Cortex of kidney (tissue), 1 donor: ENCODE data around the gene PCTP.

Experiments used
- DNase-seq: peaks from one replicate; lab custom pipeline; 2025; lab: John Stamatoyannopoulos, UW

Gene PCTP

DNA sequence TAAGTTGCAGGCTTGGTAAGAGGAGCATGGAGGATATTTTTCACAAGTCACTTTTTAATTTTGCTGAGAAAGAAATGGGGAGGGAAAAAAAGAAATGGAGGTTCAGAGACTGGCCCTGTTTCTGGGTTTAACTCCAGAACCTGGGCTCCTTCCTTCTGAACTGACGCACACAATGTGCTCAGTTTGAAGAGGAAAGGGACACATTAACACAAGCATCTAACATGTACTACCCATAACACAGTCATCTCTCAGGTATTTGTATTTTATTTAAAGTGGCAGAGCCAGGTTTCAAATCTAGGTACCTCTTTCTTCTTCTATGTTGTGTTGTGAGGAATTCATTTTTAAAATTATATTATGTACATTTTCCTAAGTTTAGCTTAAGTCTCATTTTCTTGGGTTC, 22.9 kb upstream of the PCTP start:
- no peak for DNase-seq

DNA sequence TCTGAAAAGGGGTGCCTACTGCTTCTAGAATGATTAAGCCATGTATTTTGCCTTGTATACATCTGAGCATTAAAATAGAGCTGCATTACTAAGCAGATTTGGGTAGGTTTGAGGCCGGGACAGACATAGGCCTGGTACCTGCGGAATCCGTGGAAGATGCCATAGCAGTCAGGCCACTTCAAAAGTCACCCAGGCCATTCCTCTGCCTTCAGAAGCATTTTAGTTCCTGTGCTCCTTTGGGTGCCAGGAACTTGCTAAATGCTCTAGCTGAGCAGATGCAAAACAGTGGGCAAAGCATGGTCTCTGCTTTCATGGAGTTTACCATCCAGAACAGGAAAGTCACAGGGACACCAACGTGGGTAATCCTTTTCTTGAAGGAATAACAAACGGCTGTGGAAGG, 22.5 kb upstream of the PCTP start:
- DNase-seq = no peak

DNA sequence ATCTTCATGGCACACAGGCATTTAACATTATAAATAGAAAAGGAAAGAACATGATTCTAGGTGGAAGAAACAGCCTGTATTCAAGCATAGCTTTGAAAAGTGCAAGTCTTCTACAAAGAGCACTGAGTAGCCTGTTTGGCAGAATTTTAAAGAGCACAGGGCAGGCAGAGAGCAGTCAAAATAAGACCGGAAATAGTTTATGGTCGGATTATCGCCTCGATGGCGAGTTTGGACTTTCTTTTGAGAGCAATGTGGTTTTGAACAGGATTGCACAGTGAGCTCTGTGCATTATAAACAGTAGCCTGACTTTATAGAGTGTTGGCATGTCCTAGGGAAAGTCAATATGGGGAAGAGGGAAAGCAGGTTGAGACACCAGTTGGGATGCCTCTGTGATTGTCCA, 22.0 kb upstream of the PCTP start:
- DNase-seq = no peak

DNA sequence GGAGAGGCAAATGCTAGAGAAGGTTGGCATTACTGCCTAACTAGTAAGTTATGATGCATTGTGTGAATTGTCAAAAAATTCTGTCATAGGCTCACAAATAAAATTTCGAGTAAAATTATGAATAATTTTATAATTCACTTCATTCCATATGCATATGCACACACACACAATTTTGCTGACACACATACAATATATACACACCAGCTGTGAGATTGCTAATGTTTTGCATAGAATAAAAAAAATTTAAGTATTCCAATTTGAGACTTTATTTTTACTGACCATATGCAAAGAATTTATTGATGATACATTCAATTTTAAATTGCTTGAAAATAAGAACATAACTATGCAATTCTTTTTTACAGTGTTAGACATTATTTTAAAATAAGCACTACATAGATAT, 21.4 kb upstream of the PCTP start:
- DNase-seq = no peak

DNA sequence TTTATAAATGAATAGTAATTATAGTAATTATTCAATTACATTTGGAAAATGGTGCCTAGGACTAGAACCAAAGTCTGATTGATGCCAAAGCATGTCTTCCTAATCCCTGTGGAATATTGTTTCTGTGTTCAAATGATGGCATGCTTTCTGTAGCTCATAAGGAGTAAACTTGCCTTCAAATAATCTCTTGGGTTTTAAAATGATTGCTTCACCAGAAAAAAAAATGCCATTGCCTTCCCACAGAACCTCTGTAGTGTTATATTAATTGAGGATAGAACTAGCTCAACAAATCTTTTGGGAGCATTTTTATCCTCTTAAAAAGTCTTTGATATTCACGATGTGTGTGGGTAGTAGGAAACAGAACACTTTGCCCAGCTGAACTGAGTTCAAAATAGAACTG, 20.5 kb upstream of the PCTP start:
- no peak for DNase-seq

DNA sequence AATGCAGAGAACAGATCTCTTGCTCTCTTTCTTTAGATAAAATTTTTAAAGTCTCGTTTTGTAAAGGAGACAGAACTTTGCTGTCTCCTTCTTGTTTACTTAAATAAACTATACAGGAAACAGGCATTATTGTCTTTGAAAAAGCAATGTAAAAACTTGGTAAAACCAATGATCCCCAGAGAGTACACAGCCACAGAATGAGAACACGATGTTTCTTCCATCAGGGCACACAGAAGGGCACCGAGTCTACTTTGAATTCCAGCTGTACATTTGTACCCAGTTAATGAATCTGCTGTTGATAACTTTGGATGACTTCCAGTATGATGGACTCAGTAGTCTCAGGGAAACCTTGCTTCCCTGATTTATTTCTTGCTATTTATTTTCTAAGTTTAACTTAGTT, 20.0 kb upstream of the PCTP start:
- no peak for DNase-seq

DNA sequence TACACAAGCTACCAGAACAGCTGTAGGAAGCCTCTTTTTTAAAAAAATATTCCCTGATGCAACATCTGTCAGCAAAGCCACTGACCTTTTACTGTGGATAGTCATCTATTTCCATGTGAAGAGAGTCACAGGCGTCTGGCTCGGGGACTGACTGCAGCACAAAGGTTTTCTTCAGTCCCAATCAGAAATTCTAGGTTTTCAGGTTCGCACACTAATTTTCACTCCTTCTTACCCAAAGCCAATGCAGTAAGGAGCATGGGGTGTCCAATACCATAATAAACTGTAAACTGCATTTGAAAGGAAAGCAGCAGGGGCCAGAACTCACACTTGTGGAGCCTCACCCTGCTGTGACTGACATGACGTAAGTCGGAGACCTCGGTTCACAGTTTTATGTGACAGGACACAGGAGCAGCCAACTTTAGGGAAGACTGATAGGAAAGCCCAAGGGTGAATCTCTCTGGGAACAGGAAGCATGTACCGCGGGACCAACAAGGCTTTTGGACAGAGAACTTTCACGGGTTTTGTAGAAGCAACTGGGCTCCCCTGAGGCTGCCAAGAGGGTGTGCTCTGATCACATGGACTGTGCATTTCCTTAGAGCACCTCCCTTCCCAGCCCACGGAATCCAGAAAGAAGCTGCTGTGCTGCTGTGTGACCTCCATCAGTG, 19.1 kb upstream of the PCTP start:
- no peak for DNase-seq

DNA sequence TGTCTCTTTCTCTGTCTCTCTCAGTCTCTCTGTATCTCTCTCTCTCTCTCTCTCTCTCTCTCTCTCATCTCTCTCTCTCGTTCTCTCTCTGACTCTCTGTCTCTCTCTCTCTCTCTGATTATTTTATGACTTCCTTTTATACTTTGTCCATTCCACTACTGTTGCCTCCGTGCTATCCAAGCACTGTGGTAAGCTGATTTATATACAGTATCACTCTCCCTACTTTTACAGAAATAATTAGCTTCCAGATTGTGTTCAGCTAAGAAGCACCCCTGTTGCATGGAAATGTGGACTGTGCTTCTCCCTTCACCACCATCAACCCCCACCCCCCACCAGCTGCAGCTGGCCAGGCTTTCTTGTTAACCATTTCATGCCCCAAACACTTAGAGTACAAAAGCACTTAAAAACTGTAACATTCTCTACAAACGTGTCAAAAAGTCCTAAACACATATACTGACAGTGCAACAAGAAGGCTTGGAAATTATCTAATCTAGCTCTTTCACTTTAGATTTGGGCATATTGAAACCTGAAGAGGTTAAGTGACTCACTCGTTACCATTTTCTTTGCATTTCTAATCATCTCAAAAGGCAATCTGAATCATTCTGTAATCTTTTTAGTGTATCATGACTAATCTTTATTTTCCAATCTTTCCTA, 16.6 kb upstream of the PCTP start:
- no peak for DNase-seq

DNA sequence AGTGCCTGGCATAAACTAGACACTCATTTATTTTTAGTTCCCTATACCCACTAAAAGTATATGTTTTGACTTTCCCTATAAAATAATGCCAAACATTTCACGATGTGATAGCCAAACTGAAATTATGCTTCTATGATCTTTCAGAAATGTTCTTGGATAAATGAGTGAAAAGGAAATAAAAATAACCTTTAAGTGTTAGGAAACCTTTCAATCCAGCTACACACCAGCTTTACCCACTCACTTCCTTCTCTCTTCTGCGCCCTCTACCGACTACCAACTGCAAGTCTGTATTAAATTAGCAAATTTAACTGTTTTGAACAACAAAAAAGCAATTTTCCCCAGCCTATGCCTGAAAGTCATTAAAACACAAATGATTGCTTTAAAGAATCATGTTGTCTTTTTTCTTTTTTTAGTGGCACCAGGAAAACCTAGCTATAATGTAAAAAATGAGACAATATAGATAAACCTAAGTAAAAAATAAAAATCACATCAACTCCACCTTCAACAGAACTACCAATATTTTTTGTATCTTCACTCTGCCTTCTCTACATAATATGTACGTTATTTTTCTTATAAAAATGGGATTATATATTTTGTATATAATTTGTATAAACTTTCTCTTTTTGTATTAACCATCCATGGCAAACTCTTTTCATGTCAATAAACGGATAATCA, 15.0 kb upstream of the PCTP start:
- no peak for DNase-seq

DNA sequence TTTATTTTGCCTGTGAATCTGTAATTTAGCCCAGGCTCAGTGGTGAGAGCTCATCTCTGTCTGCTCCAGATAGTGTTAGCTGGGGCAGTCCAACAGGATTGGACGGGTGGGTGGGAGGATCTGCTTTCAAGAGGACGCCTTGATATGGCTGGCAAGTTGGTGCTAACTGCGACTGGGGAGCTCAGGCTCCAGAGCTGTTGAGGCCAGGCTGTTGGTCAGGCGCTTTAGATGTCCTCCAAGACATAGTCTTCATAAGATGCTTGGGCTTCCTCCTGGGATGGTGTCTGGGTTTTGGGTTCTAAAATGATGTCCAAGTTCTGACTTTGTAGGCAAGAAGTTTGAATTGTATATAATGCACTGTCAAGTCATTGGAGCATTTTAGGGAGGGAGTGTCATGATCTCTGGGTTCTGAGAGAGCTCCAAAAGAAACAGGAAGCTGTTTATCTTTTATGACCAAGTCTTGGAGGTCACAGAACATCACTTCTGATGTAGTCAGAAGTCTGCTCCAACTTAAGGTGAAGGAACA, 12.8 kb upstream of the PCTP start:
- DNase-seq = no peak

DNA sequence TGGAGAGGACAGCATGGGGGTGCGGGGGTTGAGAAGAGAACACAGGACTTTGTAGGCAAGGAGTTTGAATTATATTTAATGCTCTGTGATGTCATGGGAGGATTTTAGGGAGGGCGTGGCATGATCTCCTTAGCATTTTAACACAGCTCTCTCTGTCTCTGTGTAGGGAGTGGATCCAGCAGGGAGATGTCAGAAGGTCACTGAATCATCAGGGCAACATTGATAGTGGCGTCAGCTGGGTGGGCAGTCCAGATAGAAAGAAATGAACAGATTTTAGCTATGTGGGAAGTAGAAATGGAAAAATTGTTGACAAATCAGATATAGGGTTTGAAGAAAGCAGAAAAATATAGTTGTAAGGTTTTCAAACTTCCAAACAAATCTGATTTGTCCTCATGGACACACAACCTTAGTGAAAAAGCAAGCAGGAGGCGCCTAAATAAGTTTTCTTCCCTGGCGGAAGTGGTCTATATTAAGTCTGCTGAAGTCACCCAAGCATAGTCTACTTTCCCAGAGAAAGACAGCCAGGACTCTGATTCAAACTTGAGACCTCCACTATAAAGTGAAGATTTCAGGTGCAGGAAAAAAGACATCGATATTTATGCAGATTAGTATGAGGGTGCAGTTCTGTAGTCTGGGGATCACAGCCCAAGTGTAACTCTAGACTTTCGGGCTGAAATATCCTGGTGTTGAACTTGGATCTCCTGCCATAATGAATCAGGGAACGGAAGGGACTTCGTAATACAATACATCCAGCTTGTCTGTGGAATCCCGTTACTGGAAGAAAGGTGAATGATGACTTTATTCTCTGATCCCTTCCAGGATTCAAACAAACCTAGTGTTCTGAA, 10.1 kb upstream of the PCTP start:
- no peak for DNase-seq

DNA sequence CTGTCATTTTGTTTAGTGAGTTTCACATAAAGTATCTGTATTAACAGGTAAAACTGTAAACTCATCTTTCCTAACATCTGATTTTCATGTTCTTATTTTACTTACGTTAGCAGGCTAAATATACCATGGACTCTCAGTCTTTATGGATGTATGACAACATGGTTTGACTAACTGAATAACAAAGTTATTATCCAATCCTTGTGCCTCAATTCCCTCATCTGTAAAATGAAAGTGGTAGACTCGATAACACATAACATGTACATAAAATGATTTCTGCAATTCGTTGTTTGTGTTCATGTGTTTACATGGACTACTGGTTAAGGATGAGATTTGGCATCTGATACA, 9.5 kb upstream of the PCTP start:
- DNase-seq = no peak

DNA sequence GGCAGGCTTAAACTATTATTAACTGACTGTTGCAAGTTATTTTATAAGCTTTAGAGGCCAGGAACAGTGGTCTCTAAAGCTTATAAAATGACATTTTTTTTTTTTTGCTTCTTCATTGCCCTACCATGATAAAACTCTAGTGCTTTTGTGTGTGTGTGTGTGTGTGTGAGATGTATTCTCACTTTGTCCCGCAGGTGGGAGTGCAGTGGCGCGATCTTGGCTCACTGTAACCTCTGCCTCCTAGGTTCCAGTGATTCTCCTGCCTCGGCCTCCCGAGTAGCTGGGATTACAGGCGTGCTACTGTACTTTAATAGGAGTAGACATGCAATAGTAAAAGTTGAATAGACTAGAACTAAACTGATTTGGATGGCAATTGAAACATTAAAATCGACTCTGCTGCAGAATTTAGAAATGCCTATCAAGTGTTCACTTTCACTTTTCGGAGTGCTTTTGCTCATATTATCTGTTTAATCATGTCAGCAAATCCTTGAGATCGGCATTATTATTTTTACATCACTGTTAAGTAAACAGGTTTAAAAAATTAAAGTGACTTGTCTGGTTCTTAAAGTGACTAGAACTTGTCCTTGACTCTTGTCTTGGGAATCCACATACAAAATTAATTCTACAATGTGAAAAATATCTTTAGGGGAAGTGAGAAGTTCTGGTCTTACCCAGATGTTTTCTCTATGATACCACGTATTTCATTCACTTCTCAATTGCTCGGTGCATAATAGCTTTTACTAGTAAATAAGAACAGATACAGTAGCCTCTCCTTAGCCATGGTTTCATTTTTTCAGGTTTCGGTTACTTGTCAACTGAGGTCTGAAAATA, 8.4 kb upstream of the PCTP start:
- DNase-seq = no peak

DNA sequence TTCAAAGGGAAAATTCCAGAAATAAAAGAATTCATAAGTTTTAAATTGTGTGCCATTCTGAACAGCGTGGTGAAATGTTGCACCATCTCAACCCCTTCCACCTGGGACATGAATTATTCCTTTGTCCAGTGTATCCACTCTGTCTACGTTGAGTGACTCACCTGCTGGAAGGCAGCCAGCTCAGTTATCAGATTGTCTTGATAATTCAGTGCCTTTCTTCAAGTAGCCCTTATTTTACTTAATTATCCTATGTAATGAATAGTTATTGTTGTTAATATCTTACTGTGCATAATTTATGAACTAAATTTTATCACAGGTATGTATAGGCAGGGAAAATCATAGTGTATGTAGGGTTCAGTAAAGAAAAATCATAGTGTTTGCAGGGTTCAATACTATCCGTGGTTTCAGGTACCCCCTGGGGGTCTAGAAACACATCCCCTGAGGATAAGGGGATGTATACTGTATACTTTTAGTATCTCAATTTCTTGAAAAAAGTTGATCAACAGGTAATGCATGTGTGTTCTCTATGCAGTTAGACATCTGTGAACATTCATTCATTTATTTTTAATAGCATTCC, 7.7 kb upstream of the PCTP start:
- DNase-seq = no peak

DNA sequence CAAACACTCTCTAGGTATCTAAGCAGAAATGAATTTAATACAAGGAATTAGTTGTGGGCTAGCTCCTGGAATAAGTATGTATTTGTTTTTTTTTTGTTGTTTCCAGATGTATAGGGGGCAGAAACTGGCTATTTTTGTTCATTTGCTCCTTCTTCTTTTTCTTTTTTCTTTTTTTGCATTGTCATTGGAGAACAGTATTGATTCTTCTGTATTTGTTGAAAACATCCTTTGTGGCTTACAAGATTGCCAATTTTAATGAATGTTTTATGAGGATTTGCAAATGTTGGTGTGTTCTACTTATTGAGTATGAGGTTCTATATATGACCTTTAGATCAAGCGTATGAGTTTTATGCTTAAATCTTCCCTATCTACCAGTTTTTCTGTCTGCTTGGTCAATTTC, 5.6 kb upstream of the PCTP start:
- no peak for DNase-seq

DNA sequence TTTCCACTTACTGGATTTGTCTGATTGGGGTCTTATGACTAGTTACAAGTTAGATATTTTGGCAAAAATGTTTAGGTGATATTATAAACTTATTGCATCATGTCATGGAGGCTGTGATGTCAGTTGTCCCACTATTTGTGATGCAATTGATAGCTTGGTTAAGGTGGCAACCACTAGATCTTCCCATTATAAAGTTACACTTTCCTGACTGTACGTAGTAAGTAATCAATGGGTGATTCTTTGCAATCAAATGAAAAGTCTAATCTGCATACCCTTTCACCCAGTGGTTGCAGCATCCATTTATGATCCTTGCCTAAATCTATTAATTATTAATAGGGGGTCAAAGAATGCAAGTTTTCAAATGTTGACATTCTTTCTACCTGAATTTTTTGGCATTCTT, 4.4 kb upstream of the PCTP start:
- DNase-seq = no peak

DNA sequence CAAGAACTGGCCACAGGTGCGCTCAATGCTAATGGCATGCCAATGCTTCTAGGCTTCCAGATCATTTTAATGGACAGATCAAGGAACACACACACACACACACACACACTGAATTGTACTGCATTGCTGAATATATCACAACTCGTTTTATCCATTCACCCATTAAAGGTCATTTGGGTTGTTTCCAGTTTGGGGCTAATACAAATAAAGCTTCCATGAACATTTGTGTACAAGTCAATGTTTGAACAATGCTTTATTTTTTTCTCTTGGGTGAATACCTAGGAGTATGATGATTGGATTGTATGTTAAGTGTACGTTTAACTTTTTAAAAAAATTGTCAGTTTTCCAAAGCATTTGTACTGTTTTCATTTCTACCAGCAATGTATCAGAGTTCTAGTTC, 3.6 kb upstream of the PCTP start:
- no peak for DNase-seq

DNA sequence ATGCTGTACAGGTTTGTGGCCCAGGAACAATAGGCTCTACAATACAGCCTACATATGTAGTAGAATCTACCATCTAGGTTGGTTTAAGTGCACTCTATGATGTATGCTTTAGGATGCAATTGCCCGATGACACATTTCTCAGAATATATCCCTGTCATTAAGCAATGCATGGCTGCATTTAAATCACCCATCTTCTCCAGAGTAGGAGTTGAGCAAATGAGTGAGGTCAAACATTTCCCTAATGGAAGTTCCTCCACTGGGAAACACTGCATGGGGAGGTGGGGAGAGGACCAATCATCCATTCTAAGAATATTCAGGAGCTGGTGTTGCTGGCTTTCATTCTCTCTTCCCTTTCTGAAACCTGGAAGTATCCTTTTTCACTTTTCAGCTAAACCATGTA, 2.0 kb upstream of the PCTP start:
- no peak for DNase-seq

DNA sequence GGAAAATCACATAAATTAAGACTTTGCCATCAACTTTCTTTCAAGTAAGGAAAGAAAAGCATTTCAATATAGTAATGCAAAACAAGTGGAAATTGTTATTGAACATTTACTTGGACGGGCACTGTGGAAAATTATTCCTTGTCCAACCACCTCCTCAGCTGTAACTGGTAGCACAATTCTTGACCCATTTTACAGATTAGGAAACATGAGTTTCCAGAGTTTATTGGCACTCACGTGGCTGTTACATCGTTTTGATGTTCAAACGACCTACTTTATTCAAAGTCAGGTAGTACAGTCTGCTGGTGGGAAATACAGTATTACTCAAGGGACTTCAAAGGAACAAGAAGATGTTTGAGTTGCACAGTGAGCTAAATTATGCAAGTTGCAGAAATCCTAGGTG, 866 bp upstream of the PCTP start:
- no peak for DNase-seq

DNA sequence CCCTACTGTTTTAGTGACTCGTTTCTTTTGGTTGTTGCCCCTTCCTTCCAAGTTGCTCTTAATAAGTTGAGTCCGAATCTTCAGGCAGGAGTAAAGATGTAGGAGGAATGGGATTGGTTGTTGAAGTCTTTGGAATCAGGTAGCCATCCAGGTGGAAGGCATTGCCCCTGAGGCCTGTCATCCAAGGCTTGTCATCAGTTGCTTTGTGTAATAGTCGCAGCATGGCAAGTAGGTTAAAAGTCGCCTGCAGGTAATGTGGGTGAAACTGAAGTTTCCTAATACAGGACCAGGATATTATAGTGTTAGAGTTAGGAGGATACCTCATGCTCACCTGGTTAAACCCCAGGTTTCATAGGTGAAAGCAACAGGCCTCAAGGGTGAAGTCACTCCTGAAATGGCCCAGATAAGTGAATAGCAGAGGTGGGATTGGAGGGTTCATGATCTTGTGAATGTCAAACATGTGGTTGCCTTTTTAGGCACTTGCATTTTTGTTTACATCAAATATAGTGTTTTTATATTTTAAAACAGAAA, 934 bp downstream of the PCTP start:
- no peak for DNase-seq

DNA sequence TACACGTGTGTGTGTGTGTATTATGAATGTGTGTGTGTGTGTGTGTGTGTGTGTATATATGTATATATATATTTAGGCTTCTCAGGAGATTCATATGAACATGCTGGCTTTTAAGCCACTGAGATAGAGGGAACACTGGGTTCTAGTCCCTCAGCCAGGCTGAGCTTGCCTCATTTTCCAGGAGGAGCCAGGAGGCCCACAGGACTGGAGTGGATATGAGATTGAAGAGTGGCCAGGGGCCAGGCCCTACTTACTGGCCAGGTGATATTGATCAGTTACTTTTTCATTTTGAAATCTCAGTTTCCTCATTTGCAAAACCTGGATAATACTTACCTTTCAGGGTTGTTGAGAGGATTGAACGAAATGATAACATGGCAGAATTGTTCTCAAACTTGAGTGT, 5.8 kb downstream of the PCTP start:
- DNase-seq = no peak
